SIG-M5 treated with dmso at 0.1 percent for 504 hours (cell line): ENCODE results near the gene HOXB13.

Source experiments
- DNase-seq: peaks from one replicate; lab custom pipeline; 2025; ENCODE audit not compliant: unreplicated experiment; lab: John Stamatoyannopoulos, UW

HOXB13 gene

GRCh38 chr17:48748718-48749566 lies 20.4 kb upstream of the HOXB13 start:
- no peak for DNase-seq

GRCh38 chr17:48747445-48748363 lies 19.2 kb upstream of the HOXB13 start:
- DNase-seq: no peak

- DNase-seq: no peak
These were observed 18.4 kb upstream of the HOXB13 start for GRCh38 chr17:48746916-48747444.

- no peak for DNase-seq
These were observed 17.1 kb upstream of the HOXB13 start for GRCh38 chr17:48745381-48746275.

GRCh38 chr17:48740537-48740936 lies 12.0 kb upstream of the HOXB13 start:
- no peak for DNase-seq

GRCh38 chr17:48738803-48739526 lies 10.4 kb upstream of the HOXB13 start:
- no peak for DNase-seq

- no peak for DNase-seq
These were observed 9.9 kb upstream of the HOXB13 start for GRCh38 chr17:48738424-48738802.

- no peak for DNase-seq
These were observed 8.9 kb upstream of the HOXB13 start for GRCh38 chr17:48737330-48738043.

GRCh38 chr17:48735062-48735351 lies 6.5 kb upstream of the HOXB13 start:
- DNase-seq: no peak

- no peak for DNase-seq
These were observed 5.9 kb upstream of the HOXB13 start for GRCh38 chr17:48734333-48735061.

GRCh38 chr17:48733632-48734328 lies 5.2 kb upstream of the HOXB13 start:
- DNase-seq: no peak

- no peak for DNase-seq
These were observed 4.4 kb upstream of the HOXB13 start for GRCh38 chr17:48732688-48733629.

- DNase-seq: no peak
These were observed 2.8 kb upstream of the HOXB13 start for GRCh38 chr17:48731355-48731754.

- no peak for DNase-seq
These were observed 1.6 kb upstream of the HOXB13 start for GRCh38 chr17:48730240-48730550.

GRCh38 chr17:48729335-48730239 lies 1.0 kb upstream of the HOXB13 start:
- no peak for DNase-seq

GRCh38 chr17:48727415-48728175 lies 955 bp downstream of the HOXB13 start:
- no peak for DNase-seq
